Loucy (cell line): ENCODE data around the gene ADAMTS8.

Experiments used
- H2AFZ ChIP-seq: fragments of 200-600 bp; sonication (generic); 2 replicates; pipeline ENCODE4 v1.6.0; 2016; ENCODE audit warnings: antibody characterized with exemption, mild to moderate bottlenecking, low read length, moderate library complexity
- H3F3A ChIP-seq: fragments of 200-600 bp; 2 replicates; pipeline ENCODE4 v1.6.0; 2016; ENCODE audit warnings: antibody characterized with exemption, low read depth, mild to moderate bottlenecking
- H3K27me3 ChIP-seq: fragments of 200-600 bp; sonication (generic); 2 replicates; pipeline ENCODE4 v1.6.1; 2014; ENCODE audit warnings: low read length, mild to moderate bottlenecking; ENCODE audit not compliant: insufficient read depth, poor library complexity, severe bottlenecking
- H3K36me3 ChIP-seq: fragments of 200-600 bp; sonication (generic); 2 replicates; pipeline ENCODE4 v1.6.1; 2016; ENCODE audit warnings: low read length; ENCODE audit not compliant: insufficient read depth
- H3K4me1 ChIP-seq: fragments of 200-600 bp; sonication (generic); 2 replicates; pipeline ENCODE4 v1.5.1; 2014; ENCODE audit warnings: low read length, mild to moderate bottlenecking; ENCODE audit not compliant: insufficient read depth, poor library complexity, severe bottlenecking
- H3K4me2 ChIP-seq: fragments of 200-600 bp; sonication (generic); 2 replicates; pipeline ENCODE4 v1.6.0; 2014; ENCODE audit warnings: antibody characterized with exemption, low read length, low read depth, mild to moderate bottlenecking; ENCODE audit not compliant: poor library complexity, severe bottlenecking
- H3K4me3 ChIP-seq: fragments of 200-600 bp; sonication (generic); 2 replicates; pipeline ENCODE4 v1.5.1; 2014; ENCODE audit warnings: low read length, mild to moderate bottlenecking, mixed read lengths; ENCODE audit not compliant: poor library complexity, severe bottlenecking
- H3K79me2 ChIP-seq: fragments of 200-600 bp; sonication (generic); 2 replicates; pipeline ENCODE4 v1.6.1; 2014; ENCODE audit warnings: low read length; ENCODE audit not compliant: insufficient read depth
- H3K9ac ChIP-seq: fragments of 200-600 bp; sonication (generic); 2 replicates; pipeline ENCODE4 v1.6.0; 2014; ENCODE audit warnings: mild to moderate bottlenecking, low read depth, low read length, moderate library complexity; ENCODE audit not compliant: poor library complexity, severe bottlenecking
- H3K9me2 ChIP-seq: fragments of 200-600 bp; sonication (generic); replicated peaks from 2 replicates; pipeline ENCODE4 v1.6.1; 2016; ENCODE audit warnings: low read depth, low read length, mixed read lengths
- H3K9me3 ChIP-seq: fragments of 200-600 bp; sonication (generic); 2 replicates; pipeline ENCODE4 v1.6.1; 2014; ENCODE audit warnings: mild to moderate bottlenecking, antibody characterized with exemption, low read length, low read depth; ENCODE audit not compliant: insufficient read depth
- H4K20me1 ChIP-seq: fragments of 200-600 bp; sonication (generic); 2 replicates; pipeline ENCODE4 v1.6.0; 2014; ENCODE audit warnings: antibody characterized with exemption, low read length, mild to moderate bottlenecking; ENCODE audit not compliant: insufficient read depth, poor library complexity, severe bottlenecking
- EZH2phosphoT487 ChIP-seq: fragments of 200-600 bp; IDR thresholded peaks from 2 replicates; pipeline ENCODE4 v1.6.1; 2018; ENCODE audit warnings: antibody characterized with exemption, mild to moderate bottlenecking, moderate library complexity, borderline replicate concordance
- TF ChIP-seq, protein P1 (sequence below): fragments of 200-600 bp; sonication (generic); conservative IDR thresholded peaks from 2 replicates; pipeline ENCODE4 v1.5.1; 2014; ENCODE audit warnings: mild to moderate bottlenecking, antibody characterized with exemption, low read length

ADAMTS8 gene

DNA sequence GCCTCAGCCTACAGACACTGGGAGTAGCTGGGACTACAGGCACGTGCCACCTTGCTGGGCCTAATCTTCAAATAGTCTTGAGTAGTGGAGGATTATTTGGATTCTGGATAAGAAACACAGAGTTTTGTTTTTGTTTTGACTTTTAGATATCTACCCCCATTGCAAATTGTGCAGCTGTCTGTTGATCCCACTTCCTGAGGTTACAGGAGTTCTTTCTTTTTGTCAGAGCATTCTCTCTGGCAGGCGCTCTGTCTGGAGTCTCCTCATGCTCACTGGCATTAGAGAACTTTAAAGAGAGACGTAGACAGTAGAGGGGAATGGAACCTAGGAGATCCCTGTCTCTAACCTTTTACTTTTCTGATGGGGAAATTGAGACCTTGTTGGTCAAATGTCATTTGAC is 7.8 kb upstream of the ADAMTS8 start:
- Histone ChIP-seq H2AFZ (peak overlapping the region; percentile 80), H3K4me1 (peaks cover 37% of the 10 kb centered on the region), H3K36me3 (no peaks in the 10 kb centered on the region), H3K79me2 (no peaks in the 10 kb centered on the region), H3K4me3 (no peak overlapping the region), H3K9me3 (no peaks in the 10 kb centered on the region; the same call in 1 of the 2 replicates), H3K9me2 (no peaks in the 10 kb centered on the region), H3F3A (no peaks in the 10 kb centered on the region), H3K9ac (no peak overlapping the region), H4K20me1 (no peaks in the 10 kb centered on the region), H3K27me3 (no peaks in the 10 kb centered on the region), H3K4me2 (no peak overlapping the region)
- TF ChIP-seq EZH2phosphoT487: no peak
- TF ChIP-seq, protein P1, sequence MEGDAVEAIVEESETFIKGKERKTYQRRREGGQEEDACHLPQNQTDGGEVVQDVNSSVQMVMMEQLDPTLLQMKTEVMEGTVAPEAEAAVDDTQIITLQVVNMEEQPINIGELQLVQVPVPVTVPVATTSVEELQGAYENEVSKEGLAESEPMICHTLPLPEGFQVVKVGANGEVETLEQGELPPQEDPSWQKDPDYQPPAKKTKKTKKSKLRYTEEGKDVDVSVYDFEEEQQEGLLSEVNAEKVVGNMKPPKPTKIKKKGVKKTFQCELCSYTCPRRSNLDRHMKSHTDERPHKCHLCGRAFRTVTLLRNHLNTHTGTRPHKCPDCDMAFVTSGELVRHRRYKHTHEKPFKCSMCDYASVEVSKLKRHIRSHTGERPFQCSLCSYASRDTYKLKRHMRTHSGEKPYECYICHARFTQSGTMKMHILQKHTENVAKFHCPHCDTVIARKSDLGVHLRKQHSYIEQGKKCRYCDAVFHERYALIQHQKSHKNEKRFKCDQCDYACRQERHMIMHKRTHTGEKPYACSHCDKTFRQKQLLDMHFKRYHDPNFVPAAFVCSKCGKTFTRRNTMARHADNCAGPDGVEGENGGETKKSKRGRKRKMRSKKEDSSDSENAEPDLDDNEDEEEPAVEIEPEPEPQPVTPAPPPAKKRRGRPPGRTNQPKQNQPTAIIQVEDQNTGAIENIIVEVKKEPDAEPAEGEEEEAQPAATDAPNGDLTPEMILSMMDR: no peak

DNA sequence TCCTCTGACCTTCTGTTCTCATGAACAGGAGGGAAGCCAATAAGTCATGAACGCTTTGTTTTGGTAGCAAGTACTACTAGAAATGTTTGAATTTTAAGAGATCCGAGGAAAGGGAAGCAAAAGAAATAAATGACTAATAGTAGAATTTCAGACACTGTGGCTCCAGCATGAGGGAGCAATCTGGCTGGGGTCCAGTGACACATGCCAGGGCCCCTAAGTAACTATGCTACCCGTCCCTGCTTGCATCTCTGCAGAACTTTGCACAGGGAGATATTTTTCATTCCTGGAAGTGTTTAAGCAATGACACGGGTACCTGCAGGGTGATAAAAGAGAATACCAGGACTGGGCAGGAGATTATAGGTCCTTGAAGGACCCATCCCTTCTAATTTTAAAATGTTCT is 7.3 kb upstream of the ADAMTS8 start:
- peak overlapping the region; percentile 99; the same call in 1 of the 2 replicates for H2AFZ ChIP-seq
- no peak overlapping the region for H3K4me3 ChIP-seq
- H3K4me2 ChIP-seq: no peak overlapping the region
- H3K9me3 ChIP-seq: no peaks in the 10 kb centered on the region; the same call in 1 of the 2 replicates
- H3K4me1 ChIP-seq: peaks cover 37% of the 10 kb centered on the region
- TF ChIP-seq EZH2phosphoT487: no peak
- TF ChIP-seq, protein P1: no peak
- H3K27me3 ChIP-seq: no peaks in the 10 kb centered on the region
- no peaks in the 10 kb centered on the region for H3K79me2 ChIP-seq
- no peaks in the 10 kb centered on the region for H3K9me2 ChIP-seq
- H3K9ac ChIP-seq: no peak overlapping the region
- no peaks in the 10 kb centered on the region for H4K20me1 ChIP-seq
- H3K36me3 ChIP-seq: no peaks in the 10 kb centered on the region
- no peaks in the 10 kb centered on the region for H3F3A ChIP-seq

DNA sequence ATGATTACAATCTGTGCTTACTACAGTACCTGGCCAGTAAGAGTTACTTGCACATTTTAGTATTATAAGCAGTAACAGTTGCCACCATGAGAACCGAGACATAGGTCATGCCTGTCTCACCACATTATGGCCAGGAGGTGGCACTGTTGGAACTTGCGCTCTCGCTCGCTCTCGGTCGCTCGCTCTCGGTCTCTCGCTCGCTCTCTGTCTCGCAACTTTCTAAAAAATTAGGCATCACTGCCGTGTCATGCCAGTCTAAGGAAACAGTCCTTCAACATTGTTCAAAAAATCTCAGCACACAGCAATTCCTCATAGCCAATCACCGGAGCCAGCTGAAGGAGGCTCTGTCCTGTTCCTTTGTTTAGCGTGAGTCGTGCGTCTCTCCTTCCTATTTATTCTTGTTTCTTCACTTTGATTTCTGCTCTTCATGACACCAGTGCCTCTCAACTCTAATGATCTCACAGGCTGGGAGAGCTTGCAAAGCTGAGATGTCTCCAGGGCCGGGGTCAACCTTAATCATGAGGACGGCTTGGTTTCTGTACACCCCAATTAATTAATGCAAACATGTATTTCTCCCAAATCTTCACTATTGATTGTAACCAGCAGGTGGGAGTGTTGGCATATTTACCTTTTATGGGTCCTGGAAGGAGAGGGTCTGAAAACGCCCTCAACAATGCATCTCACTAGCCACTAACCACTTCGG is 6.3 kb upstream of the ADAMTS8 start:
- H2AFZ ChIP-seq: peak overlapping the region; percentile 99

More for the DNA sequence above, 6.3 kb upstream of the ADAMTS8 start:
- Histone ChIP-seq H3K9me3 (no peaks in the 10 kb centered on the region), H3K9me2 (no peaks in the 10 kb centered on the region), H3K27me3 (no peaks in the 10 kb centered on the region), H3K79me2 (no peaks in the 10 kb centered on the region), H3K4me3 (peak overlapping the region; percentile 81), H4K20me1 (no peaks in the 10 kb centered on the region), H3K4me2 (peak overlapping the region; percentile 88), H3F3A (no peaks in the 10 kb centered on the region), H3K4me1 (peaks cover 32% of the 10 kb centered on the region), H3K9ac (peak overlapping the region; percentile 48), H3K36me3 (no peaks in the 10 kb centered on the region)
- no peak for TF ChIP-seq EZH2phosphoT487
- TF ChIP-seq, protein P1: peak; percentile 81
